Measurements from ENCODE around the gene PRKAR1B. TPM values are rescaled to one million over a fixed set of nuclear protein-coding genes. Genes with fewer than 3 reads are reported as not detected.
"Not testable (repeated sequence)": the region's sequence is repeated elsewhere in the genome, so short reads cannot be mapped to it uniquely, and the experiment has no call there.

PRKAR1B gene
- total RNA-seq, 4 donors from 2014 or later = 7.3 to 15.6 (median 12.3) TPM

- Histone ChIP-seq H3K9me3 (no peaks in the 10 kb centered on the region), H3K4me1 (no peaks in the 10 kb centered on the region), H3K27ac (no peak overlapping the region), H3K36me3 (no peaks in the 10 kb centered on the region), H3K27me3 (no peaks in the 10 kb centered on the region), H3K4me3 (replicated peaks in 1 of 3) (no peak overlapping the region)
- DNase-seq = no peak
- TF ChIP-seq CTCF (IDR thresholded peaks at IDR 0.05) = no peak
- TF ChIP-seq POLR2A (IDR thresholded peaks at IDR 0.05) = no peak
- WGBS, 2 donors = 73 to 90% methylated on average over 3 to 4 of the region's 4 CpGs
- intact Hi-C loops (cut with DNase I) = no loop called here
Observed at GRCh38 chr7:652881-653280, 74.2 kb downstream of the PRKAR1B start.

- DNase-seq; H3K27ac ChIP-seq; H3K36me3 ChIP-seq; H3K4me1 ChIP-seq; H3K9me3 ChIP-seq; H3K4me3 ChIP-seq (replicated peaks in 1 of 3); H3K27me3 ChIP-seq; intact Hi-C loops (cut with DNase I): not testable (repeated sequence)
- 88 to 100% methylated on average over 7 to 13 of the region's 17 CpGs for WGBS, 2 donors
Observed at GRCh38 chr7:652167-652566, 74.9 kb downstream of the PRKAR1B start.

GRCh38 chr7:651032-651728, 75.9 kb downstream of the PRKAR1B start:
- intact Hi-C loops (cut with DNase I) = no loop called here
- Histone ChIP-seq H3K9me3 (no peaks in the 10 kb centered on the region), H3K36me3 (no peaks in the 10 kb centered on the region), H3K27me3 (no peaks in the 10 kb centered on the region), H3K27ac (no peak overlapping the region), H3K4me3 (replicated peaks in 1 of 3) (no peak overlapping the region), H3K4me1 (no peaks in the 10 kb centered on the region)
- WGBS, 2 donors = 86 to 97% methylated on average over 11 to 14 of the region's 14 CpGs
- no peak for DNase-seq
- TF ChIP-seq POLR2A (IDR thresholded peaks at IDR 0.05) = no peak
- TF ChIP-seq CTCF (IDR thresholded peaks at IDR 0.05) = no peak

GRCh38 chr7:650339-651031, 76.6 kb downstream of the PRKAR1B start:
- DNase-seq = no peak
- H3K4me3 ChIP-seq (replicated peaks in 1 of 3) = no peak overlapping the region
- H3K27ac ChIP-seq = no peak overlapping the region
- 88 to 92% methylated on average over 14 to 19 of the region's 22 CpGs for WGBS, 2 donors
- H3K9me3 ChIP-seq = no peaks in the 10 kb centered on the region
- no peaks in the 10 kb centered on the region for H3K36me3 ChIP-seq
- no peaks in the 10 kb centered on the region for H3K27me3 ChIP-seq
- intact Hi-C loops (cut with DNase I) = no loop called here
- no peak for TF ChIP-seq POLR2A (IDR thresholded peaks at IDR 0.05)
- TF ChIP-seq CTCF (IDR thresholded peaks at IDR 0.05) = no peak
- H3K4me1 ChIP-seq = no peaks in the 10 kb centered on the region

GRCh38 chr7:646951-647350, 80.1 kb downstream of the PRKAR1B start:
- H3K27ac ChIP-seq = no peak overlapping the region
- no peaks in the 10 kb centered on the region for H3K4me1 ChIP-seq
- TF ChIP-seq CTCF (IDR thresholded peaks at IDR 0.05) (no peak), POLR2A (IDR thresholded peaks at IDR 0.05) (no peak)
- intact Hi-C loops (cut with DNase I) = no loop called here
- no peak for DNase-seq
- WGBS, 2 donors = 95 to 97% methylated on average over 9 to 10 of the region's 11 CpGs
- H3K4me3 ChIP-seq (replicated peaks in 1 of 3) = no peak overlapping the region
- H3K9me3 ChIP-seq = no peaks in the 10 kb centered on the region
- H3K27me3 ChIP-seq = no peaks in the 10 kb centered on the region
- H3K36me3 ChIP-seq = no peaks in the 10 kb centered on the region

Measured in thyroid gland (tissue), 4 donors.